Embryonic facial prominence (tissue), 1 donor: ENCODE measurements around the gene NOL9.
"Not testable (repeated sequence)": the region's sequence is repeated elsewhere in the genome, so short reads cannot be mapped to it uniquely, and the experiment has no call there.

ENCODE experiments used
- DNase-seq: peaks from one replicate; pipeline ENCODE4 v3.0.0-alpha.2; 2016; ENCODE audit errors: extremely low spot score

The NOL9 gene

DNA sequence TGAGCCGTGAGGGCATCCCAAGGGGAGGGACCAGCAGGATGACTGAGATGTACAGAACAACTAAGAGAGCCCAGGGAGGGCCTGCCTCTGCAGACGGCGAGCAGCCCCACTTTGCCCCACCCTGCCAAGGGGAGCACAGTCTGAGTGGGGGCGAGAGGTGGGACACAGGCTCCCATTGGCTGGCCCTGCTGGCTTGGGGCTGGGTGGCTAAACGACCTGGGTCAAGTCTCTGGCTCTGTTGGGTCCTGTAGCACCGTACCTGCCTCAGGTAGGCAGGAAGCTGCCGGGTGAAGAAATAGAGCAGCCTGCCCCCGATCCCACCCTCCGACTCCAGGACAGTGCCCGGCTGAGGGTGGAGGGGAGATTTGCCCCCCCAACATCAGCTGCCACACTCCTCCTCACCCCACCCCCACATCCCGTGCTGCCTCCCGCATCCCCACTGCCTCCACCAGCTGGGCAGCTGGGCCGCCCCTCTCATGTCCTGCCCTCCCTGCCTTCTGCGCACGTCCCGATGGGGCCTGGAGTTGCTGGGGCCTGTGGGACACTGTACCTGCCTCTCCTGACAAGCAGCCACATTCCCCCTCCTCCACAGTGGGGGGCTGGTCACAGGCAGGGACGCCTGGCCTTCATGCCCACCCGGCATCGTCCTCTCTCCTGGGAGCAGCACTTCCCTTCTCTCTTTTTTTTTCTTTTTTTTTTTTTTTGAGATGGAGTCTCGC, 50.3 kb downstream of the NOL9 start:
- no peak for DNase-seq

DNA sequence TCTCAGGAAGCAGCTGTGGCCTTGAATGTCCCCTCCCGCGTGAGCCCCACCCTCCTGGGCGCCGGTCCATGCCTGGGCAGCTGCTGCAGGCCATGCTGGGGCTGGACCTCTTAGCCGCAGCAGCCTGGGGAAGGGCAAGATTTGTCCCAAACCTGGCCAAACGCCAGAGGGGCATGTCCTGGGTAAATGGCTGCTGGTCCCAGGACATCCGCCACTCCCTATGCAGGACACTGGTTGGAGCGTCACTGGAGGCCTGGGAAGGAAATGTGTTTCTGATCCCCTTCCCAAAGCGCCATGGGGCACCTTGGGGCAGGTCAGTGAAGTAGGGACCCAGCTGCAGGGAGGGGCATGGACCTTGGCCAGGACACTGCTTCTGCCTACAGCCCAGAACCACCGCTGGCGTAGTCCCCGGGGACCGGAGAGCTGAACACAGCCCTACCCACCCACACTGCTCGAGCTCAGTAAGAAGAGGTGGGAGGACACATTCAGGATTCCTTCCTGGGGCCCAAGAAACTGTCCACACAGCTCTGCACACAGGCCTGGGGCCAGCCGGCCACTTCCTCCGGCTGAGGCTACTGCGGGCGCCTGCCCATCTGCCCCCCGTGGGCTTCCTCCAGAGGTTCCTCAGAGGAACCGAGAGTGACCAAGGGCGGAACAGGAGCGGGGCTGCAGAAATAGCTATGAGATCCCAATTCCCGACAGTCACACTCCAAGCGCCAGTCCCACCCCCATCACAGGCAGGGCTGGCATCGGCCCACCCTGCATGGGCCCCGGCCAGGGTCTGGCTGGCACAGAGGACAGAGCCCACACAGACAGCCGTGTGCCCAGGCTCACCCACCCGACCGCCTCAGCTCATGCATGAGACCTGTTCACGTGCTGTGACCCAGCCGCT, 52.1 kb downstream of the NOL9 start:
- DNase-seq, result no peak

DNA sequence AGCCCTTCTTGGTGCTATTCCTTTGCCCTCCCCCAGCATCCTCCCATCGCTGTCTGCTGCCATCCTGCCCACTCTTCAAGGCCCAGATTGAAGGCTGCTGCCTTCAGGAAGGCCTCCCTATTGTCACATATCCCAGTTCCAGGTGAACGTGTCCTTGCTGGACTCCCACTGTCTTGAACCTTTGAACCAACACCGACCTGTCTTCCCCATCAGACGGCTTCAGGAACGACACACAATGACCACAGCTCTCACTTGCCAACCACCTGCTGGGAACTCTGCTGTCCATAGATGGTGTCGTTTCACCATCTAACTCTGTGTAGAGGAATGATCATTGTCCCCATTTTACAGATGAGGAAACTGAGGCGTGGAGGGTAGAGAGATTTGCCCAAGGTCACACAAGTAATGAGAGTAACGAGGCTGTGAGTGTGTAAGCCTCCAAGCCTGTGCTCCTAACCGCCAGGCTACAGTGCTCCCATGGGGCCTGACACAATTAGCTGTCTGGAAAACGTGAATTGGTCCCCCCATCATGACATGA, 53.0 kb downstream of the NOL9 start:
- DNase-seq, result no peak

DNA sequence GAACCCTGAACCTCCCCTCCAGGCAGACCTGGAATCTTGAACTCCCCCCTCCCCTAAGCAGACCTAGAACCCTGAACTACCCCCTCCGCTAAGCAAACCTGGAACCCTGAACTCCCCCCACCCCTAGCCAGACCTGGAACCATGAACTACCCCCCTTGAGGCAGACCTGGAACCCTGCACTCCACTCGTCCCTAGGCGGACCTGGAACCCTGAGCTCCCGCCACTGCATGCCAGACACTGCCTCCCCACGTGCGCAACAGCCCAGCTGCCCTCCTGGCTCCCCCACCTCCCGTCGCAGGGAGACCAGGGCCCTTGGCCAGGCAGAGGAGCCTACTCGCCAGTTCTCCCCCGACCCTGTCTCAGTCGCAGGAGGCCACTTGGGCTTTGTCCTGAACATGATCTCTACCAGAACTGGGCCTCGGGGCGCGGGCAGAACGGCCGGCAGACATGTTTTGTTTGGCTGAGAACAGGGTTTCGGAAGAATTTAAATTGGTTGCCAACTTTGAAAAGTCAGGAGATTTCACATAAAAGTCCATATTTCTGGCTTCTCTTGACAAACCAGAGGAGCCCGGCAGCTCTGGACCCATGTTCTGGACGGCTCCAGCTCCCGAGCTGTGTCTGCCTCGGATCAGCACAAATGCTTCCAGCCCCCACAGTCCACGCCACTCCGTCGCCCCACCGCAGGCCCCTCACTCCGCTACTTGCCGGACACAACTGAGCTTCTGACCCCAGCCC, 53.6 kb downstream of the NOL9 start:
- no peak for DNase-seq

DNA sequence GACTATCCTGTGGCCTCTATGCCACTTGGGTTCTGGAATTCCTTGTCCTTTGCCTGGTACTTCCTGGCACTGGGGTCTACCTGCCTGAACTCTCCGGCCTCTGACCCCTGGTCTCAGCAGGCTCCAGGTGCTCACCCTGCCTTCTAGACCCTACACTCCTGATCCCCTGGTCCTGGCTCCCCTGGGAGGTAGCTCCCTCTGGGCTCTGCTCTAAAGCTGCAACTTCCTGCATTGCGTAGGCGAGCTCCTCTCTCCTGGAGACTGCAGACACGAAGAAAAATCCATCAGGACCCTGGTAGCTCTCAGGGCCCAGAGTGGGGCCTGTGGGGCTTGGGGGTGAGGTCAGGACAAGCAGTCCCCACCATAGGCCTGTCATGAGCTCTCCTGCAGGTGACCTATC, 55.0 kb downstream of the NOL9 start:
- no peak for DNase-seq

DNA sequence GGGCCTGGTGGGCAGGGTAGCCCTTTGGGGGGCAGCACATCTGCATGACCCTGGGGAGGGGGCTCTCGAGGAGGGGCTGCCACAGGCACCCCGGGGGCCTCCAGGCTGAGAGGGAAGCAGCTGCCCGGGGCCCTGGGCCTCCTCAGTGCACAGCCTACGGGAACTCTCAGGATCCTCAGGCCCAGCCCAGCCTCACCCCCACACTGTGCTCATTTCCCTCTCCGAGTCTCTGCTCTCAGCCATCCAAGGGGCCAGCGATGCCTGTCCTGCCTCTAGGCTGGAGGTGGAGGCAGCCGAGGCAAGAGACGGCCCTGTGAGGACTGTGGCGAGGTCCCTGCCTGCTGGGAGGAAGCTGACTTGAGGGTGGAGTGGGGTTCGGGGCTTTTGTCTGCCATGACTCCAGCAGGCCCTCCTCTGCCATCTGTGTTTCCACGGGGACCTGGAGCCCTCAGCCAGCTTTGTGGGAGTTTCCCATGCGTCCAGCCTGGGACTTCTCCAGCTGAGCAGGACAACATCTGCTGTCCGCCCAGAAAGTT, 55.7 kb downstream of the NOL9 start:
- DNase-seq, result no peak

DNA sequence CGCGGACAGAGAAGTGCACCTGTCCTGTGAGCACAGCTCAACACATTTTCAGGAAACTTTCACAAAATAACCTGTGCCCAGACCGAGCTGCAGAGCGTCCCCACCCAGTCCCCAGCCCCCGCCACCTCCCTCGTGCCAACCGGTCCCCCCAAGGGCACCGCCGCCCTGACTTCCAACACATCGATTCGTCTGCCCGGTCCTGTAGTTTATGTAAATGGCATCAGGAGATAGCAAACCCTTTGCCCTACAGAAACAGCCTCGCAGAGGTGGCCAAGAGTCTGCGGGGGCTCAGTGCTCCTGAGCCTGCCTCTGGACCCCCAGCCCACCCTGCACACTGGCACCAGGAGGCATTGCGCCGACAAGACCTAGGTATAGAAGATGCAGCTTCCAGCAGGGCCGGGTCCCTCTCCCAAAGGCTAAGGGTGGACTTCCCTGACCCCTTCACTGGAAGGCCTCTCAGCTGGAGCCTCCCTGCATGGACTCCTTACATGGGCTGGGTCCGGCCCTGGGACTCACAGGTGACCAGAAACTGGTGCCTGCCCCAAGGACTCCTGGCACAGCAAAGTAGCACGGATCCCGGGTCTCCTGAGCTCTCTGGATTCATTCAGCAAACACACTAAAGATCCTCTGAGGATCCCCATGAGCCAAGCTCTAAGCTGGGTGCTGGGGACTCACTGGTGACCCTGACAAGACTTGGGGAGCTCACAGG, 56.3 kb downstream of the NOL9 start:
- DNase-seq, result no peak

DNA sequence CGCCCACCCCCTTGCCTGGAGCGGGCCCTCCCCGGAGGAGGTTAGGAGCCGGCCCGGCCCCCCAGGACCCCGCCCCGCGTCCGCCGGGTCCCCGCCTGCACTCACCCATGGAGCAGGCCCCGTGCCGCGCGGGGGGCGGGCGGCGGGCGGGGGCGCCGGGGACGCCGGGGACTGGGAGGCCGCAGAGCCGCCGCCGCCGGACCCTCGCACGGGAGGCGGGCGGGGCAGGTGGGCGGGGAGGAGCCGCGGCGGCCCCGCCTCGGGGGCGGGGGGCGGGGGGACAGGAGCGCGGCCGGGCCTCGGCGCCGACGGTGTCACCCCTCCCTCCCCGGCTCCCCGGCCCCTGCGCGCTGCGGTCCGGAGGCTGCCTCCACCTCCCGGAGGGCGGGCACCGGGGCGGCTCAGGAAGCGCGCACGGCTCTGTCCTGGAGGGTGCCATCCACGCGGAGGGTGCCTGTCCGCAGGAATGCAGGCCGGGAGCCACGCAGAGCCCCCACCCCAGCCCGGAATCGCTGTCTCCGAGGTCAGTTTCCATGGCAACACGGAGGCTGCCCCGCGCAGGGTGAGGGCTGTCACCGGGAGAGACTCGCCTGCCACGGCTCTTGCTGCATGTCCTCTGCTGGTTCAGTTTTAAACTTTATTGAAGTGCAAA, 57.0 kb downstream of the NOL9 start:
- DNase-seq, result no peak

DNA sequence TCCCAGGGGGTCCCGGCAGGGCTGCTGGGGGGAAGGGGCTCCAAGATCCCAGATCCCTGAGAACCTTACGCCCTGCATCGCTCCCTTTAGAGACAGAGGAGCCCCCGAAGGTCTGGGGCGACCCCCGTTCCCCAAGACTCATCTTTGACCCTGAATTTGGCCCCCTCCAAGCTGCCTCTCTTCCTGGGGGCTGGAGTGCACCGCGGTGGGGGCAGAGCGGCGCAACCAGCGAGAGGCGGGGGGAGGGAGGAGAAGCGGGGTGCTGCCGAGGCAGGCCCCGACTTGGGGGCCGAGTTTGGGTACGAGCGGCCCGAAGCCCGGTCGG, 57.5 kb downstream of the NOL9 start:
- no peak for DNase-seq

DNA sequence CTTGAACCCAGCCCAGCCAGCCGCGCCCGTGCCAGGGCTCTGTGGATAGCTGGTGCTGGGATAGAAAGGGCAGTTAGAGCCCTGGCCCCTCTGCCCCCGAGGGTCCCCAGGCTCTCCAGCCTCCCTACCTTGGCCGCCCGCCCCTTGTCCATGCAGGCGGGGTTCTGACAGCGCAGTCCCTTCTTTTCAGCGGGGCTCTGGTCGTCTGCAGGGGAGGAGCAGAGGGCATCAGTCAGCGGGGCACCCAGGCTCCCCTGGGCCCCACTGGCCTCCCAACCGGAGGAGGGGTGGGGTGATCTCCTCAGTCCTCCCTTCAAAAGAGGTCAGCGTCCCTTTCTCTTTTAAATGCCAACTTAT, 58.0 kb downstream of the NOL9 start:
- DNase-seq, result no peak

DNA sequence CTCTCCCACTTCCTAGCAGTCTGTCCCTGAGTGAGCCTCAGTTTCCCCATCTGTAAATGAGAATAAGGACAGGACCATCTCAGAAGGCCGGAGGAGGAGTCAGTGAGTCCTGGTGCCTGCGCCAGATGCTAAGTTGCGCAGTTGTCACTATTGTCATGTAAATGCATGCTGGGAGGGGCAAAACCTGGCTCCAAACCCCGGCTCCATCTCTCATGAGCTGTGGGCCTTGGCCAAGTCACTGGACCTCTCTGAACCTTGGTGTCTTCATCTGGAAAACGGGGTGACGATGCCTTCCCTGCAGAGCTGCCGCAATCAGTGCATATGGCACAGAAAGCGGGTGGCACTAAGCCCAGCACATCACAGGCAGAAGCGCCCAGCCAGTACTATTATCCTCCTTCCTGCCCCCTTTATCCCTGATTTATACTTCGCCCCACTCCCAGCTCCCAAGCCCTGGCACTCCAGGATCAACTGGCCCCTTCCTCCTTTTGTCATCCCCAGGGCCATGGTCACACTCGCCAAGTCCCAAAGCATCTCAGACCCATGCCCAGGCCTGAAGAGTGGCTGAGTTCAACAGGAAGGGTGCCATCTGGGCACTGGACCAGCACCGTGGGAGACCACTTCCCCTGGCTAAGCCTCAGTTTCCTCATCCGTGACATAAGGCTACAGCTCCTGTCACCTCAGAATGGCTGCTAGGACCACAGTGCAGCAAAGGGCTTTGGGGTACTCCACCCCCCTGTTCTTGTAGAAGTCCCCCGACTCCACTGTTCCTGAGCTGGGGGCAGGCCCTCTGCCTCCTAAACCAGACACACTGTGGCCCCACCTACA, 58.6 kb downstream of the NOL9 start:
- no peak for DNase-seq

DNA sequence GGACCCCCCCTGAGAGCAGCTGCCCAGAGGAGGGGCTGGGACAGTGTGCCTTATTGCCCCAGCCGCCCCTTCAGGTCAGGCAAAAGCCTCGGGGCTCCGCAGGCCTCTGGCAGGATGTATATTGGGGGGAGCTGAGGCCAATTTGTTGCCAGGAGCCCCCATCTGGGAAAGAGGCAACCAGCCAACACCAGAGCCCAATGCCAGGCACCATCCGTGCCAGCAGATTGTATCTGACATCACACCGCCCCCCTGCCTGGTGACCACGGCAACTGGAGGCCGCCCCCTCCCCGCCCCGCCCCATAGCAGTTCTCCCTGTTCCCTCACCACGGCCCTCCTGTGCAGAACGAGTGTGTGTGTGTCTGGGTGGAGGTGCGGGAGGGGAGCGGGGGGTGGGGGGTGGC, 59.3 kb downstream of the NOL9 start:
- DNase-seq, result no peak

DNA sequence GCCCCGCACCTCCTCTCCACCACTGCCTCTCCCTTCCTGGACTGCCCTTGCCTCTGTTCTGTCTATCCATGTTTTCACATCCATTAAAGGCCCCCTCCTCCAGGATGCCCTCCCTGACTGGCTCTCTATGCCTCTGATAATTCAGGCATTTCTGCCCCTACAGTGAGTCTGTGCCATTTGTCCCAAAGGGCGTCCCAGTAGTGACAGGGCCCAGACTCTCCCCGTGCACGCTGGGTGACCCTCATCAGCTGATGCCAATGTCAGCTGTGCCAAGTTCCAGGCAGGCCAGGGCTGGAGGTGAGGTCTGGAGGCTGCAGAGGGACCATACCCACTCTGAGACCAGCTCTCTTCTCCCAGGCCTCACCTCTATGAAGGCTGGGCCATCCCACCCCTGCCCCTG, 59.7 kb downstream of the NOL9 start:
- DNase-seq, result no peak

DNA sequence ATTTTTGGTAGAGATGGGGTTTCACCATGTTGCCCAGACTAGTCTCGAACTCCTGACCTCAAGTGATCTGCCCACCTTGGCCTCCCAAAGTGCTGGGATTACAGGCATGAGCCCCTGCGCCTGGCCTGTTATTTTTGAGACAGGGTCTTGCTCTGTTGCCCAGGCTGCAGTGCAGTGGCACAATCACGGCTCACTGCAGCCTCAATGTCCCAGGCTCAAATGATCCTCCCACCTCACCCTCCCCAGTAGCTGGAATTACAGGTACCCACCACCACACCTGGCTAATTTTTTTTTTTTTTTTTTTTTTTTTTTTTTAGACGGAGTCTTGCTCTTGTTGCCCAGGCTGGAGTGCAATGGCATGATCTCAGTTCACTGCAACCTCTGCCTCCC, 60.5 kb downstream of the NOL9 start:
- DNase-seq, result not testable (repeated sequence)

DNA sequence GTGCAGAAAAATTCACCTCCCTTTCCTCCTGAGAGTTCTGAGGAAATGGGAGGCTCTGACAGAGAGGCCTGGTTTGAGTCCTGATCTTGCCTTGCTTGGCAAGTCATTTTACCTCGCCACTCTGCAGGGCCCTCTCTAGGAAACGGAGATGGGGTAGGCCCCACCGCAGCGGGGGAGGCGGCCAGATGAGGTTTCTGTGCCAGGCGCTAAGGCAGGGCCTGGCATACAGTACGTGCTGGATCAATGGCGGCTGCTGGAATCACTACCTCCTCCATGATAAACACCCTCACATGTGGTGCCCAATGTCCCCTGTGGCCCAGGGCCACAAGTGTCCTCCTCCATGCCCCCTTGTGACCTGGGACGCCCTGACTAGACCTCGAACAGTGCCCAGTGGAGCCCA, 62.3 kb downstream of the NOL9 start:
- no peak for DNase-seq

DNA sequence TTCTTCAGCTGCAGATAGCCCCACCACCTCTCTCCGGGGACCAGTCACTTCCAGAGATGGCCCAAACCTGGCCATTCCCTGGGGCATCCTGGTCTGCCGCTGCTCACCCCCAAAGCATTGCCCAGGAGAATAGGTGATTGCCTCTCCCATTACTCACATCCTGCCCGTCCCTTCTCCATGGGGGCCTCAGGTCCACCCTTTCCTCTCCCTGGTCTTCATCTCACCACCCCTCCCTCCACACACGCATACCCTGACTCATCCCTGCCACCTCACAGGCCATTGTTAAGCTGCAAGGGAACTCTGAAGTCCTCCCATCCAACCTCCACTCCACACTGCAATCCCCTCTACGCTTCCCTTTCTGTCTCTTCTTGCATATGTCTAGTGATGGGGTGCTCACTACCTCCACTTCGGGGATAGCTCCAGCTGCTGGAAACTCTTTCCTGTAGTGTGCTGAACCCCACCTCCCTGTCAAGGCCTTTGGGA, 62.8 kb downstream of the NOL9 start, which contains the start of gene PLEKHG5:
Gene PLEKHG5, minus strand, starts transcription at position 188 of the 483 bp plus-strand sequence. CDS start 14,096 bp downstream, outside the sequence.
- DNase-seq, result no peak

DNA sequence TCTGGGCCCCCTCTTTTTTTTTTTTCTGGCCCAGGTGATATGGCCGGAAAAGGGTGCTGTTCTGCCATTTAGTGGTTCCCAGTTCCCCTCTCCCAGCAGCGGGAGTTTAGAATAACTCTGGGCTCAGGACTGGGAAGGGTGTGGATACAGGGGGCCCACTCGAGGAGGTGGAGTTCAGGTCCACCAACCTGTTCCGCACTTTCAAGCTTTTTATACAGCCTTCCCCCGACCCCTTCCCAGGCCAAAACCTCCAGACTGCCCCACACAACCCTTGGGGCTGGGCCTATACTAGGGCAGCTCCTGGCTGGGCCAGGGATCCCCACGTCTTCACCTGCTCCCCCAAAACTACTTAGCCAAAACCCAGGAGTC, 63.2 kb downstream of the NOL9 start:
- no peak for DNase-seq

DNA sequence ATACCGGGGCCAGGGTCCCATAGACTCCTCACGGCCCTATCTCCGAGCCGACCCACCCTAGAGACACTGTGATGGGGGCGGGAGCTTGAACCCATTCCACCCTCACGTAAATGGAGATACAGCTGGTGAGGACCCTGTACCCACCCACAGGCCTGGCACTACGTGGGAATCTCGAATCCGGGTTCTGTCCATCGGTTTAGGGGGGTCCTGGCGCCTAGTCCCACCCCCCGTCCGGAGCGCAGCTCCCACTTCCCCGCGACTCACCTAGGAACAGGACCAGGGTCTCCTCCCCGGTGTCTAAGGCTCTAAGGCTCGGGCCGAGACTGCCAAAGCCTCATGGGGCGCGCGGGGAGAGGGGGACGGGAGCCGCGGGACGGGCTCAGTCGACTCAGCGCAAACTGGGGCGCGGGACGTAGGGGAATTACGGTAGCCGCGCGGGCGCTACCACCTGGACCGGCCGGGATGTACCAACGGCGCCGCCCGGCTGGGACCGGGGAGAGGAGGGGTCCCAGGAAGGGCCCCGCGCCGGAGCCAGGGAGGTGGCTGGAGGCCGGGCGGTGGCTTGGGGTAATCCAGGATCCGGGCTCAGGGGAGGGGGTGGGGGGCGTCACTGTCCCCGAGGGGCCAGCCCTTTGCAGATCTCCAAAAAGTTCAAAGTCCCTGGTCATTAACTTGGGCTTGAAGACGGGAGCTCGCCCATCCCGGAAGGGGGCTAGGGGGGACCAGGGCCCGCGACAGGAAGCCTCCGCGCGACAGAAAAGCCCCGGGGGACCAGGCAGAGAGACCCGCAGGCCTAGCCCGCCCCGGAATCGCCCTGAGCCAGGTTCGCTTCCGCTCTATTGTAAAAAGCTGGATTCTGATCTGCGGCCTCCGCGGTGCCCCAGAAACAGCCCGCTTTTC, 63.9 kb downstream of the NOL9 start:
- DNase-seq, result no peak

DNA sequence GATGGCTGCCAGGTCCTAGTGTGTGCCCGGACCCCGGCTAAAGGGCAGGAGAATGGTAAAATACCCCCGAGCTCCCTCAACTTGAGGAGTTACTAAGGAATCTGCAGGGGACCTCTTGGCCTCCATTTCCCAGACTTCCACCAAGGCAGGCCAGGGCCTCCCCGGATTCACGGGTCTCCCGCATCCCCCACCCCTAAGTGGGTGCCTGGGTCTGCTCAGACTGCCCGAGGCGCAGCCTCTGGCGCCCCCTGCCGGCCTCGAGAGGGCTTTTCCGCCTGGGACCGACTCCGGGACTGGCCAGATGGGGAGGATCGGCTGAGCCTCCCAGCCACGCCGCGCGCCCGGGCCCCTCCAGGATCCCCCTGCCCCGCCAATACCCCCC, 64.5 kb downstream of the NOL9 start:
- peak; percentile 55 for DNase-seq
